ENCODE data around the gene EPHB2.

DNA sequence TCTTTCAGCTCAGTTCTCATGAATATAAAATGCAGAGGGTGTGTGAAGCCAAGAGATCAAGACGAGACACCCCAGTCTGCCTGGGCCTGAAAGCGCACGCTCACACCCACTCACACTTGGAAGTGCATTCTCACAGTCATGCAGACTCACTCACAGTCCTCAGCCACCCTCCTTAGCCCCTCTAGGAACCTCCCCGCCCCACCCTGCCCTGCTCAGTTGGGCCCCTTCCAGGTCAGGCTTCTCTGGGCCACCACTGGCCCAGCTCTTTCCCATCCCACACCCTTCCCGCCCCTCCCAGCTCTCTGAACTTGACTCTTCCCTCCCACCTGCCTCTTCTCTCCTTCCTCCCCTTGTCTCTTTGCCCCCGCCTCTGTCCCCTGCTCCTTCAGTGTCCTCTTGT lies 93.8 kb downstream of the EPHB2 start:
- TF ChIP-seq, protein P1, sequence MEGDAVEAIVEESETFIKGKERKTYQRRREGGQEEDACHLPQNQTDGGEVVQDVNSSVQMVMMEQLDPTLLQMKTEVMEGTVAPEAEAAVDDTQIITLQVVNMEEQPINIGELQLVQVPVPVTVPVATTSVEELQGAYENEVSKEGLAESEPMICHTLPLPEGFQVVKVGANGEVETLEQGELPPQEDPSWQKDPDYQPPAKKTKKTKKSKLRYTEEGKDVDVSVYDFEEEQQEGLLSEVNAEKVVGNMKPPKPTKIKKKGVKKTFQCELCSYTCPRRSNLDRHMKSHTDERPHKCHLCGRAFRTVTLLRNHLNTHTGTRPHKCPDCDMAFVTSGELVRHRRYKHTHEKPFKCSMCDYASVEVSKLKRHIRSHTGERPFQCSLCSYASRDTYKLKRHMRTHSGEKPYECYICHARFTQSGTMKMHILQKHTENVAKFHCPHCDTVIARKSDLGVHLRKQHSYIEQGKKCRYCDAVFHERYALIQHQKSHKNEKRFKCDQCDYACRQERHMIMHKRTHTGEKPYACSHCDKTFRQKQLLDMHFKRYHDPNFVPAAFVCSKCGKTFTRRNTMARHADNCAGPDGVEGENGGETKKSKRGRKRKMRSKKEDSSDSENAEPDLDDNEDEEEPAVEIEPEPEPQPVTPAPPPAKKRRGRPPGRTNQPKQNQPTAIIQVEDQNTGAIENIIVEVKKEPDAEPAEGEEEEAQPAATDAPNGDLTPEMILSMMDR (IDR thresholded peaks at IDR 0.05) = no peak
- no peak for TF ChIP-seq ZBTB21 (CRISPR knock-in tag; IDR thresholded peaks at IDR 0.05; ENCODE audit: borderline replicate concordance)
- no peak for TF ChIP-seq USF2 (CRISPR knock-in tag; IDR thresholded peaks at IDR 0.05)
